ENCODE measurements around the gene CMPK1.
A peak's percentile ranks its signal among the peaks of the same experiment; 100 is the strongest.
"Not testable (repeated sequence)": the region's sequence is repeated elsewhere in the genome, so short reads cannot be mapped to it uniquely, and the experiment has no call there.

The CMPK1 gene, protein sequence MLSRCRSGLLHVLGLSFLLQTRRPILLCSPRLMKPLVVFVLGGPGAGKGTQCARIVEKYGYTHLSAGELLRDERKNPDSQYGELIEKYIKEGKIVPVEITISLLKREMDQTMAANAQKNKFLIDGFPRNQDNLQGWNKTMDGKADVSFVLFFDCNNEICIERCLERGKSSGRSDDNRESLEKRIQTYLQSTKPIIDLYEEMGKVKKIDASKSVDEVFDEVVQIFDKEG

DNA sequence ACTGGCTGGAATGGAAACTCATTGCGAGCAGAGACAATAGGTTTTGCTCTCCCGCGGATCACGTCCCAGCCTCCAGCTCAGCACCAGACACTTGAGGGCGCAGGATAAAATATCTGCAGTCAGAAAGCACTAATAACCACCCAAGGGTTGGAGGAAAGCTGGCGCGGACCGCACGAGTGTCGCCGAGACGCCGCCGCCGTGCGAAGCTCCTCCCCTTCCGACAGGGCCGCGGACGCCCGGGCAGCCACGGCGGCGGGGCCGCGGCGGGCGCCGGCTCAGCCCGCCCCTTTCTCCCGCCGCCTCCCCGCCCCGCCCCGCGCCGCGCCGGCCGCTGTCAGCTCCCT is at the start of gene CMPK1:
CMPK1 (plus strand) TSS at position 213 of the 344 bp plus-strand sequence. CDS start 156 bp downstream, outside the sequence.
- peak; percentile 83 for FAIRE-seq
- DNase-seq (ENCODE audit: extremely low spot score, insufficient read length, low read depth): peak; percentile 70

DNA sequence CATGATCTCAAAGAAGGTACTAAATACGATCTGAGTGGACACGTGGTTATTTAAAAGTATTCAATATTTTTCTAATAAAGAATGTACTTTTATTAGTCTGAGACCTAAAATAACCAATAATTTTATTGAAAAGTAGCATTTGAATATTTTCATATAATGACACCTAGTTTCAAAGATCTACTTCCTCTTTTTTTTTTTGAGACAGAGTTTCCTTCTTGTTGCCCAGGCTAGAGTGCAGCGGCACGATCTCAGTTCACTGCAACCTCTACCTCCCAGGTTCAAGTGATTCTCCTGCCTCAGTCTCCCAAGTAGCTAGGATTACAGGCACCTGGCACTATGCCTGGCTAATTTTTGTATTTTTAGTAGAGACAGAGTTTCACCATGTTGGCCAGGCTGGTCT is 45.5 kb upstream of the CMPK1 start:
- not testable (repeated sequence) for FAIRE-seq; DNase-seq (ENCODE audit: extremely low spot score, insufficient read length, low read depth)

DNA sequence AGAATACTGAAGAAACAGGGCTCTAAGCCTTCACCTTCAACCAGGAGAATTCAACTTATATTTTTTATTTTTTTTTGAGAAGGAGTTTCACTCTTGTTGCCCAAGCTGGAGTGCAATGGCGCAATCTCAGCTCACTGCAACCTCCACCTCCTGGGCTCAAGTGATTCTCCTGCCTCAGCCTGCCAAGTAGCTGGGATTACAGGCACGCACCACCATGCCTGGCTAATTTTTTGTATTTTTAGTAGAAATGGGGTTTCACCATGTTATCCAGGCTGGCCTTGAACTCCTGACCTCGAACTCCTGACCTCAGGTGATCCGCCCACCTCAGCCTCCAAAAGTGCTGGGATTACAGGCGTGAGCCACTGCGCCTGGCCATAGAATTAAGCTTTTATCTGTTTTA is 38.7 kb upstream of the CMPK1 start:
- DNase-seq (ENCODE audit: extremely low spot score, insufficient read length, low read depth); FAIRE-seq: not testable (repeated sequence)

DNA sequence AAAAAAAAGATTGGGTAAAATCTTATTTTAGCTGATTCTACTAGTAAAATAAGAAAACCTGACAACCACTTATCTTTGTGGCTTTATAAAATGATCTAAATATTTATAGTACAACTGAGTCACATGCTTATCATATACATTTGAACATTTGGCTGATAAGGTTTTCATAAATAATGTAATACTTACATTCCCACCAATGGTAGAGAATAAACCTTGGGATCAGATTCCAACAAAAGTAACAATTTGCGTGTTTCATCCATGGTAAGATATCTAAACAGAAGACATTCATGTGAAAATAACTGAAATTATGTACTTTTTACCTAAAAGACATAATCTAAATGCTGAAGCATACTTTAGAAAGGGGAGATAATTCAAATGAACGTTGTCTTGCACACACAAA is 38.0 kb upstream of the CMPK1 start:
- FAIRE-seq: no peak

GRCh38 chr1:47298025-47298699 is 35.4 kb upstream of the CMPK1 start:
- DNase-seq (ENCODE audit: extremely low spot score, insufficient read length, low read depth) (no peak), FAIRE-seq (no peak)

More for the DNA sequence above, 38.0 kb upstream of the CMPK1 start:
- DNase-seq (ENCODE audit: extremely low spot score, insufficient read length, low read depth): no peak

- FAIRE-seq (no peak), DNase-seq (ENCODE audit: extremely low spot score, insufficient read length, low read depth) (no peak)
Measured at GRCh38 chr1:47302472-47302871, 31.1 kb upstream of the CMPK1 start.

GRCh38 chr1:47309427-47309826 is 24.2 kb upstream of the CMPK1 start:
- DNase-seq (ENCODE audit: extremely low spot score, insufficient read length, low read depth): no peak
- no peak for FAIRE-seq

- peak; percentile 95 for DNase-seq (ENCODE audit: extremely low spot score, insufficient read length, low read depth)
- FAIRE-seq: peak; percentile 99
Measured at GRCh38 chr1:47313915-47314664, 19.5 kb upstream of the CMPK1 start, which contains the start of gene STIL. TSS of gene STIL (minus strand) at chr1:47314147. CDS start at chr1:47310319, 3,828 bp downstream.

DNA sequence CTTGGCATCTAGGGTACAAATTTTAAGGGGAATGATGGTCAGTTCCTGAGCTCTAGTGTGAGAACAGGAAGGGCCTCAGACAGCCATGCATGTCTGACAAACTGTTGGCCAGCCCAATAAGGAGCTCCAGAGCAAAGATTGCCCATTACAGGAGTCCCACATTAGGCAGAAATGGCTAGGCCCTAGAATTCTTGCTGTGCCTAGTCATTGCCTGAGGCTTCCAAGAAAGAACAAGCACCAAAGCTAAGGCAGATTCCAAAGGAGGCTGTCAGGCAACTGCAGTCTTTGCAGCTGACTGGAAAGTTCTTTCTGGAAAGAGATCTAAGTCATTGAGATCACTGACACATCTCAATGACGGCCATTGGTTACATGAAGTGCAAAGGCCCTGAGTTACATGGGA is 15.7 kb upstream of the CMPK1 start:
- no peak for FAIRE-seq
- DNase-seq (ENCODE audit: extremely low spot score, insufficient read length, low read depth): no peak

- FAIRE-seq; DNase-seq (ENCODE audit: extremely low spot score, insufficient read length, low read depth): not testable (repeated sequence)
Measured at GRCh38 chr1:47319968-47320367, 13.6 kb upstream of the CMPK1 start.

GRCh38 chr1:47323599-47324031 is 10.0 kb upstream of the CMPK1 start:
- FAIRE-seq (no peak), DNase-seq (ENCODE audit: extremely low spot score, insufficient read length, low read depth) (no peak)

- DNase-seq (ENCODE audit: extremely low spot score, insufficient read length, low read depth): no peak
Measured at GRCh38 chr1:47324682-47325081, 8.9 kb upstream of the CMPK1 start.

GRCh38 chr1:47325528-47325927 is 8.1 kb upstream of the CMPK1 start:
- DNase-seq (ENCODE audit: extremely low spot score, insufficient read length, low read depth) (no peak), FAIRE-seq (no peak)

More at GRCh38 chr1:47324682-47325081, 8.9 kb upstream of the CMPK1 start:
- FAIRE-seq: no peak

- FAIRE-seq (no peak), DNase-seq (ENCODE audit: extremely low spot score, insufficient read length, low read depth) (no peak)
Measured at GRCh38 chr1:47326271-47326670, 7.3 kb upstream of the CMPK1 start.

- FAIRE-seq: no peak
- no peak for DNase-seq (ENCODE audit: extremely low spot score, insufficient read length, low read depth)
Measured at GRCh38 chr1:47328992-47329391, 4.6 kb upstream of the CMPK1 start.

- FAIRE-seq: no peak
- no peak for DNase-seq (ENCODE audit: extremely low spot score, insufficient read length, low read depth)
Measured at GRCh38 chr1:47330212-47330611, 3.4 kb upstream of the CMPK1 start.

DNA sequence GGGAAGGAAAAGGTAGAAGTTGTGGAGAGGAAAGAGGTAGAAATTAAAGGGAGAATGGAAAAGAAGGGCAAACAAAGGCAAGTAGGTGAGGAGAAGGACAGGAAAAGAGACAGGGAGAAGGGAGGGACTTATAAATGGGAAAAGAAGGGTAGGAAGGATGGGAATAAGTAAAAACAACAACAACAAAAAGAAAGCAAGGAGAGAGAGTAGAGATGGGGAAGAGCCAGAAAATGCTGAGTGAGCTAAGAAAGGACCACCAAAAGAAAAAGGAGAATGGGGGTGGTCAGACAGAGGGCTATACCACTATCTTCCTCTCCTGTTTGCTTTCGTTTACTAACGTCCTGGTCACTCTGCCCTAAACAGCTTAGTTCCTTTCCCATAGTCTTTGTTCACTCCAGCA is 1.7 kb upstream of the CMPK1 start:
- FAIRE-seq (no peak), DNase-seq (ENCODE audit: extremely low spot score, insufficient read length, low read depth) (no peak)

DNA sequence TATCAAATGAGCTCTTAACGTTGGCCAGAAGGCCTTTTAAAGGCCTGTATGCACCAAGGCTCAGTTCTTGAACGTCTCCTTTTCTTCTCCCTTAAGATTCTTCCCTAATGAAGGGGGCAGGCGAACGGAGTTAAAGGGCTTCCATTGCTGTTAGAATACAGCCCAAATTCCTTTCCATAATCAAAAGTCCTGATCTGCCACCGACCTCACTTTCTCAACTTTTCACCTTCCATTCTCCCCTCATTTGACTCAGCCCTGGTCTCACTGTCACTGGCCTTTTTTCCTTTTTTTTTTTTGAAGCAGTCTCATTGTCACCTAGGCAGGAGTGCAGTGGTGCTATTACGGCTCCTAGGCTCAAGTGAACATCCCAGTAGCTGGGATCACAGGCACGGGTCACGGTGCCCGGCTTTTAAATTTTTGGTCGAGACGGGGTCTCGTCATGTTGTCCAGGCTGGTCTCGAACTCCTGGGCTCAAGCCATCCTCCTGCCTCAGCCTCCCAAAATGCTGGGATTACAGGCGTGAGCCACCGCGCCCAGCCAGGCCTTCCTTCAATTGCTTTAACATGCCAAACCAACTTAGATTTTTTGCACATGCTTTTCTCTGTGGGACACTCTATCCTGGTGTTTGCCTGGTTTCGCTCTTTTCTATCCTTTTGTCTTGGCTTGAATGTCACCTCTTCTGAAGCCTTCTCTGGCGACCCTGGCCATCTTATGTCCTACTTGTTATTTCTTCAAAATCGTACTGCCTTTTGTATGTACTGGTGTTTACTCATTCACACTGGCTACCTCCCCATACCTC is 612 bp upstream of the CMPK1 start:
- no peak for DNase-seq (ENCODE audit: extremely low spot score, insufficient read length, low read depth)
- no peak for FAIRE-seq

- FAIRE-seq: peak; percentile 91
- peak; percentile 74 for DNase-seq (ENCODE audit: extremely low spot score, insufficient read length, low read depth)
Measured at GRCh38 chr1:47333922-47334764, 553 bp downstream of the CMPK1 start.

All from GM18507 (cell line).